Keratinocyte (primary cell): ENCODE data around the gene TUBB.

Experiments
- EZH2 ChIP-seq: IDR thresholded peaks from one replicate; pipeline ENCODE4 v1.6.1; 2012; ENCODE audit warnings: inconsistent platforms, mild to moderate bottlenecking, low read length, moderate library complexity
- TF ChIP-seq, protein P1 (sequence below), 3 experiments: IDR thresholded peaks in 1 of 3; conservative IDR thresholded peaks in 1 of 3; optimal IDR thresholded peaks in 1 of 3; 2 replicates in 2 of 3; 3 replicates in 1 of 3; pipeline versions ENCODE3 to v1.5.1; 2011; ENCODE audit warnings: low read length in 3 of 3, mild to moderate bottlenecking in 3 of 3, moderate library complexity in 2 of 3, control low read depth in 1 of 3, inconsistent platforms in 1 of 3; ENCODE audit not compliant: insufficient read depth in 2 of 3; ENCODE audit errors: extremely low read depth in 1 of 3

DNA sequence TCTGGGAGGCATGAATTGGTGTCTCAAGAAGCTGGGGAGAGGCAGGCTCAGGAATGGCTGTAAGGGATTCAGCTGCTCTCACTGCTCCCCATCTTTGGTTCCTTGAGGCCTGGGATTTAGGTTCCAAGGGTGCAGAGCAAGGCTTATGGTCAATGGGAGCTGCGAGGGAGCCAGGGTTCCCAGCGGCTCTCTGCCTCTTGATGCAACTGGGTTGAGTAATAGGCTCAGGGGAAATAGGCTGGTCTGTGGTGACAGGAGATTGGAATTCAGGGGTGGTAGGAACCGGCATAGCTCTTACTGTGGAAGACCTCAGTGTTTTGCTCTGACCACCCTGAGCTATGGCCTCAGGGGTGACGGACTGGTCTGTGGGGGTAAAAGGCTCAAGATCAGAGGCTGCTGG is 16.3 kb upstream of the TUBB start:
- TF ChIP-seq, protein P1, sequence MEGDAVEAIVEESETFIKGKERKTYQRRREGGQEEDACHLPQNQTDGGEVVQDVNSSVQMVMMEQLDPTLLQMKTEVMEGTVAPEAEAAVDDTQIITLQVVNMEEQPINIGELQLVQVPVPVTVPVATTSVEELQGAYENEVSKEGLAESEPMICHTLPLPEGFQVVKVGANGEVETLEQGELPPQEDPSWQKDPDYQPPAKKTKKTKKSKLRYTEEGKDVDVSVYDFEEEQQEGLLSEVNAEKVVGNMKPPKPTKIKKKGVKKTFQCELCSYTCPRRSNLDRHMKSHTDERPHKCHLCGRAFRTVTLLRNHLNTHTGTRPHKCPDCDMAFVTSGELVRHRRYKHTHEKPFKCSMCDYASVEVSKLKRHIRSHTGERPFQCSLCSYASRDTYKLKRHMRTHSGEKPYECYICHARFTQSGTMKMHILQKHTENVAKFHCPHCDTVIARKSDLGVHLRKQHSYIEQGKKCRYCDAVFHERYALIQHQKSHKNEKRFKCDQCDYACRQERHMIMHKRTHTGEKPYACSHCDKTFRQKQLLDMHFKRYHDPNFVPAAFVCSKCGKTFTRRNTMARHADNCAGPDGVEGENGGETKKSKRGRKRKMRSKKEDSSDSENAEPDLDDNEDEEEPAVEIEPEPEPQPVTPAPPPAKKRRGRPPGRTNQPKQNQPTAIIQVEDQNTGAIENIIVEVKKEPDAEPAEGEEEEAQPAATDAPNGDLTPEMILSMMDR (optimal IDR thresholded peaks at IDR 0.05 in 1 of 3, IDR thresholded peaks at IDR 0.05 in 1 of 3, conservative IDR thresholded peaks at IDR 0.05 in 1 of 3; ENCODE audit: extremely low read depth in 1 of 3, insufficient read depth in 2 of 3, low read length in 3 of 3): no peak
- no peak for TF ChIP-seq EZH2
